GM06990 (cell line): Measurements from ENCODE around the gene CD300C.

Experiments
- DNase-seq: peaks from one replicate; pipeline ENCODE4 v3.0.0-alpha.2; 2011; ENCODE audit not compliant: insufficient read length; ENCODE audit errors: extremely low read depth
- H3K27me3 ChIP-seq: replicated peaks from 2 replicates; pipeline ENCODE4 v1.6.0; 2011; ENCODE audit warnings: low read length; ENCODE audit not compliant: control insufficient read depth, insufficient read depth
- H3K36me3 ChIP-seq: 2 replicates; pipeline ENCODE4 v1.5.1; 2011; ENCODE audit warnings: low read length; ENCODE audit not compliant: control insufficient read depth, insufficient read depth
- H3K4me3 ChIP-seq: replicated peaks from 2 replicates; pipeline ENCODE4 v1.5.1; 2011; ENCODE audit warnings: low read depth, mild to moderate bottlenecking, control low read depth, low read length
- CTCF ChIP-seq: IDR thresholded peaks from 2 replicates; pipeline ENCODE4 v1.5.1; 2011; ENCODE audit warnings: low read length, control low read depth, mild to moderate bottlenecking, inconsistent platforms; ENCODE audit not compliant: insufficient read depth, poor library complexity, severe bottlenecking

The CD300C gene

GRCh38 chr17:74545843-74546230 lies at the start of gene CD300C:
Gene CD300C, minus strand, starts transcription at chr17:74546115. Its CDS starts 333 bp downstream, at chr17:74545782.
- no peak for TF ChIP-seq CTCF
- no peak for DNase-seq
- Histone ChIP-seq H3K27me3 (no peaks in the 10 kb centered on the region; the same call in 1 of the 2 replicates), H3K36me3 (no peaks in the 10 kb centered on the region), H3K4me3 (no peak within 1 kb of the TSS)

GRCh38 chr17:74595037-74595750 lies 49.3 kb upstream of the CD300C start:
- no peak for TF ChIP-seq CTCF
- Histone ChIP-seq H3K4me3 (no peak overlapping the region), H3K36me3 (no peaks in the 10 kb centered on the region), H3K27me3 (peaks cover 3% of the 10 kb centered on the region)
- no peak for DNase-seq

- Histone ChIP-seq H3K4me3 (no peak within 1 kb of the TSS), H3K27me3 (peaks cover 1% of the 10 kb centered on the region; the same call in 1 of the 2 replicates), H3K36me3 (no peaks in the 10 kb centered on the region)
- no peak for DNase-seq
- no peak for TF ChIP-seq CTCF
These were observed 46.4 kb upstream of the CD300C start, which contains the start of gene CD300LD for GRCh38 chr17:74592087-74592990. Gene CD300LD, minus strand, starts transcription at chr17:74592283. Its CDS starts 81 bp downstream, at chr17:74592202.

DNA sequence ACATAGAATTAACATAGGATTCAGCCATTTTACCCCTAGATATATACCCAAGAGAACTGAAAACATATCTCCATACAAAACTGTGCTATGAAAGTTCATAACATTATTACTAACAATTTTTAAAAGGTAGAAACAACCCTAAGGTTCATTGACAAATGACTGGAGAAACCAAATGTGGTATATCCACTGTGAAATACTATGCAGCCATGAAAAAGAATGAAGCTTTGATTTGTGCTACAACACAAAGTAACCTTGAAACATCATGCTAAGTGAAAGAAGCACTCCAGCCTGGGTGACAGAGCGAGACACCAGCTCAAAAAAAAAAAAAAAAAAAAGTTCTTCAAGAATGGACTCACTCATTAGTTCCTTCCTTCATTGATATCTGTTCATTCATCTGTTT lies 45.6 kb upstream of the CD300C start:
- no peak for DNase-seq
- no peak overlapping the region for H3K4me3 ChIP-seq
- no peaks in the 10 kb centered on the region for H3K36me3 ChIP-seq
- peaks cover 1% of the 10 kb centered on the region; the same call in 1 of the 2 replicates for H3K27me3 ChIP-seq
- no peak for TF ChIP-seq CTCF

GRCh38 chr17:74585711-74586110 lies 39.8 kb upstream of the CD300C start:
- no peak overlapping the region for H3K4me3 ChIP-seq
- no peaks in the 10 kb centered on the region; the same call in 1 of the 2 replicates for H3K27me3 ChIP-seq
- H3K36me3 ChIP-seq, result no peaks in the 10 kb centered on the region
- TF ChIP-seq CTCF, result no peak
- DNase-seq, result no peak
